Loucy (cell line): ENCODE measurements around the gene SRBD1.

Experiments used
- CTCF ChIP-seq: fragments of 200-600 bp; sonication (generic); conservative IDR thresholded peaks from 2 replicates; pipeline ENCODE4 v1.5.1; 2014; ENCODE audit warnings: mild to moderate bottlenecking, antibody characterized with exemption, low read length
- EZH2phosphoT487 ChIP-seq: fragments of 200-600 bp; IDR thresholded peaks from 2 replicates; pipeline ENCODE4 v1.6.1; 2018; ENCODE audit warnings: antibody characterized with exemption, mild to moderate bottlenecking, moderate library complexity, borderline replicate concordance

- TF ChIP-seq CTCF (no peak), EZH2phosphoT487 (no peak)
These were observed 213.8 kb downstream of the SRBD1 start for GRCh38 chr2:45397292-45397691.
